Measurements from ENCODE around the gene OPRL1.

The OPRL1 gene

GRCh38 chr20:64042054-64042781 lies 37.7 kb upstream of the OPRL1 start:
- DNase-seq (ENCODE audit: low read depth in 2 of 2), result no peak

DNA sequence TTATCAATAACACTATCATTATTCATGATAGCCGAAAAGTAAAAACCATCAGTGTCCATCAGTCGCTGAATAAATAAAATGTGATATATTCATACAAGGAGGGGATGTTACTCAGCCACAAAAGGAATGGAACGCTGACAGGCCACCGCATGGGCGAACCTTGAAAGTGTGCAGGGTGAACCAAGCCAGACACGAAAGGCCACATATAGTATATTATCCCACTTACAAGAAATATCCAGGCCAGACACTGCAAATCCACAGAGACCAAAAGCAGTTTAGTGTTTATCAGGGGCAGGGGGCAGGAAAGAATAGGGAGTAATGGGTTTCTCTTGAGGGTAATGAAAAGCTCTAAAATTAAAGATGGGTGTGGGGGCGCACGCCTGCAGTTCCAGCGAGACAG lies 36.1 kb upstream of the OPRL1 start:
- DNase-seq (ENCODE audit: low read depth in 2 of 2), result no peak

- no peak for DNase-seq (ENCODE audit: low read depth in 2 of 2)
Measured at GRCh38 chr20:64044484-64045247, 35.2 kb upstream of the OPRL1 start.

DNA sequence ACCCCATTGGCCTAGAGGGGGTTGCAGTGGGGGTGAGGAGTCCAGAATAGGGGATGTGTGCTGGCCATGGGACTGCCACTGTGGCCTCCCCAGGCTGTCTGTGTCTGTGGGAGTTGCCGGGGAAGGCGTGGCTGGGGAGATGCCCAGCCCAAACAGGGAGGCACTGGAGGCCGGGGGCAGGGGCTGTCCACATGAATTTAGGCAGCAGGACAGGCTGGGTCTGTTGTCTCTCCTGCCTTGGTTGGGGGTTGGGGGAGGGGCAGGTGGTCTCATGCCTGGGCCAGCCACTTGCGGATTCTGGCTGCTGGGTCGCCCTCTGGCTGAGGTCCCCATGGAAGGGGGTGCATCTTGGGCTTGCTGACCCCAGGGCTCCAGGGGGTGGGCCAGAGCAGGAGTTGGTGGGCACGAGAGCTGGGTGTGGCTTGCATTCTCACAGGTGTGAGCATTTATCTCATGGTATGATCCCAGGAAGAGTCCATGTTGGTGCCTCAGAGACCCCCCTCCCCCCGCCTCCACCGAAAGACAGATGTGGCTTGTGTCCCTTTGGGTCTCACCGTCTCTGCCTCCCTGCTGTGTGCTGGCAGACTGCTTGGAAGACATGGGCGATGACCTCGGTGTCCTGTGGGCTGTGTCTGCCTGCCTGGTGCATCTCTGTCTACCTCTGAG lies 34.4 kb upstream of the OPRL1 start:
- DNase-seq (ENCODE audit: low read depth in 2 of 2), result no peak

GRCh38 chr20:64047046-64047389 lies 32.9 kb upstream of the OPRL1 start:
- no peak for DNase-seq (ENCODE audit: low read depth in 2 of 2)

- DNase-seq (ENCODE audit: low read depth in 2 of 2), result no peak
Measured at GRCh38 chr20:64047968-64048401, 31.9 kb upstream of the OPRL1 start.

DNA sequence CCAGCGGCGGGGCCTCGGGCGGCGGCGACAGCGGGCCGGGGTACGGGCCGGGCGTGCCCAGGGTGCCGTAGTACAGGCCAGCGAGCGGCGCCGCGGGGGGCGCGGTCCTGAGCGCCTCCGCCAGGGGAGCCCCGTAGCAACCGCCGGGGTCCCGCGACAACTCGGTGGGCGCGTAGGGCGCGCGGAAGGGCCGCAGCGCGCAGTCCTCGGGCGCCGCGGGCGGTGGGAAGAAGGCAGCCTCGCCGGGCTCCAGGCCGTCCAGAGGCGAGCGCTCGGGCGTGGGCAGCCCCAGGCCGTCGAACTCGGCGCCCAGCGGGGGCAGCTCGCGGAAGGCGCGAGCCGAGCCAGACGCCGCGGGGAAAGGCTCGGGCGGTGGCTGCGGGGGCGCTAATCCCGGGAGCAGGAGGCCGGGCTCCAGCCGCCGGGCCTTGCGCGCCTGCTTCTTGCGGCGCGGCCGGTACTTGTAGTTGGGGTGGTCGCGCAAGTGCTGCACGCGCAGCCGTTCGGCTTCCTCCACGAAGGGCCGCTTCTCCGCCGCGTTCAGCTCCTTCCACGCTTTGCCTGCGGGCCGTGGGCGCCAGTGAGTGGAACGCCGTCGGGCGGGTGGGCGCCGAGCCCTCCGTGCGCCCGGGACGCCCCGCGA lies 31.4 kb upstream of the OPRL1 start:
- DNase-seq (ENCODE audit: low read depth in 2 of 2), result no peak

DNA sequence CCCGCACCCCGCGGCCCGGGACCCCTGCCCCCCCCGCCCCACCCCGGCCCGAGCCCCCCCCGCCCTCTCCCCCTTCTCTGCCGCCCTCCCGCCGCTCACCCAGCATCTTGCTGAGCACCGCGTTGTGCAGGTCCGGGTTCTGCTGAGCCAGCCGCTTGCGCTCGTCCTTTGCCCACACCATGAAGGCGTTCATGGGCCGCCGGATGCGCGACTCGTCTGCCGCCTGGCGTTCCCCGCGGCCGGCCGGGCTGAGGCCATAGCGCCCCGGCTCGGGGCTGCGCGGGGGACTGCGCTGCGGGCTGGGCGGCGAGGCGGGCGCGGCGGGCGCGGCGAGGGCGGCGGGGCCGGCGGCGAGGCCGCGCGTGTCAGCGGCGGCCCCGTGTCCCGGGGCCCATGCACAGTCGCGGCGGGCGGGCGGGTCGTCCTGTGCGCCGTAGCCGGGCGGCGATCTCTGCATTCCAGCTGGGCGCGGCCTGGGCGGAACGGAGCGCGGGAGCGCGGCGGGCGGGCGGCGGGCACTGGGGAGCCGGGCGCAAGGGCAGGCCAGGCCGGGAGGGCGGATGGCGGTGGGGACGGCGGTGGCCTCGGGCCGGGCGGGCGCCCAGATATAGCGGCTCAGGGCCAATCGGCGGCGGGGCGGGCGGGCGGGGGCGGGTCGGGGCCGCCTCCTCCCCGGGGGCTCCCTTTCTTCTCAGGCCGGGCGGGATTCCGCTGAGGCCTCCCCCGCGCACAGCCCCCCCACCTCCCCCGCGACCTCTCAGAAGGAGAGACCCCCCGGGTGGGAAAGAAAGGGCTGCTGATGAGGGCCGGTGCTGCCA lies 30.6 kb upstream of the OPRL1 start, which contains the start of gene SOX18:
Gene SOX18, minus strand, starts transcription at position 580 of the 818 bp plus-strand sequence. Its CDS starts 123 bp downstream, at position 457.
- no peak for DNase-seq (ENCODE audit: low read depth in 2 of 2)

DNA sequence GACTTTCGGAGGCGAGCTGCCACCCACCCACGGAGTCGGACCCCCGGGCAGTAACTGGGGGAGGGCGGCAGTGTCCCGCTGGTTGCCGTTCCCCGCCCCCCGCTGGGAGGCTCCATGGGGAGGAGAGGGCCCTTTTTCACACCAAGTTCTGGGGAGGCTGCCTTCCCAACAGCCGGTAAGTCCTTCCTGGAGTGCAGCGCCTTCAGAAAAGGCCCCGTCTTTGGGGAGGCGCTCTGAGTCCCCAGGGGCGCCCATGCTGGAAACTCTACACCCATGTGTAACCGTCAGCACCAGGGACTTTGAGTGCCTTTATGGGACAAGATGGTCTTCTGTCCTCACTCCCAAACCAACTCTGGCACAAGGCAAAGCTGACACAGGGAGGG lies 30.0 kb upstream of the OPRL1 start:
- no peak for DNase-seq (ENCODE audit: low read depth in 2 of 2)

DNA sequence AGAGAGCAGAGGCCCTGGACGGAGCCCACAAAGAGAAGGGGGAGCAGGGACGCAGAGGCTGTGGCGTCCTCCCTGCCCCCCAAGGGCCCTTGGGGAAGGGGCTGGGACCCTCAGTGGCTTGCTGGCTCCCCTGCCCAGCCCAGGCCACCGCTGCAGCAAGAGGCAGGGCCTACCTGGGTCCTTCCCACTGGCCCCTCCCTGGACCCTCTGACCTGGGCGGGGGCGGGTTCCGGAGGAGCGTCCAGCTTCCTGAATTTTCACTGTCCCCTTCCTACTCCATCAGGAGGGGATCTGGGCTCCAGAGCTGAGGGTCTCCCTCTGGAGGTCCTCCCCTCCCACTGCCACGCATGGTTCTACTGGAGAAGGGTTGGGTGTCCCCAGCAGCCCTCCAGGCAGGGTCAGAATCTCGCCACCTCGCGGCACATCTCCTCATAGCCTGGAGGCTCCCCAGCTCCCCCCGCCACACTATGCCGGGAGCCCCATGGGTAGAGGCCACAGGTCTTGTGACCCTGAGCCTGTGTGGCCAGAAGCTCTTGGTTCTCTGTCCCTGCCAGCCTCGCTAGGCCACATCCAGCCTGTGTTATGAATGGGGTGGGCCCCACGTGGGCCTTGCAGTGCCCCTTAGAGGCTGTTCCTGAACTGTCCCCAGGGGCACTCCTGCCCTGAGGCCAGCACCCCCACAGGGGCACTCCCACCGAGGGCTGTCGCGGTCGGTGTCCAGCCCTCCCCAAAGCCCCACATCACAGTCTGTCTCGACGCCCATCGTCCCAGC lies 29.4 kb upstream of the OPRL1 start:
- DNase-seq (ENCODE audit: low read depth in 2 of 2), result no peak

DNA sequence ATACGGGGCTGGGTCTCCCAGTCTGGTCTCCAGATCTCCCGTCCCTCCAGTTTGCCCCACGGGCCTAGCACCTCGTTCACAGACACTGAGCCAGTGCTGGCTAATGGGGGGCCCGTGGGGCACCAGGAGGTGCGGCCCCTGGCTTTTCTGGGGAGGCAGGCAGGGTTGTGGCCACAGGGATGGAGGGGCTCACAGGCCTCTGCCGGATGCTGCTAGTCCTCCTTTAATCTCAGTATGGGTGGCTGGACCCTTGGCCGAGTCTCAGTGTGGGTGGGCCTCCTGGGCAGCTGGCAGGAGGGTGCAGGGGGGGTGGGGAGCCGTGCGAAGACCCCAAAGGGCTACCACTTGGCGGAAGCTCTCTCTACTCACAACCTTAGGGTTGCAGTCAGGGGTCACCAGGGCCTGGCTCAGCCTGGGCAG lies 28.8 kb upstream of the OPRL1 start:
- DNase-seq (ENCODE audit: low read depth in 2 of 2), result no peak

- DNase-seq (ENCODE audit: low read depth in 2 of 2), result no peak
Measured at GRCh38 chr20:64051561-64052325, 28.1 kb upstream of the OPRL1 start.

DNA sequence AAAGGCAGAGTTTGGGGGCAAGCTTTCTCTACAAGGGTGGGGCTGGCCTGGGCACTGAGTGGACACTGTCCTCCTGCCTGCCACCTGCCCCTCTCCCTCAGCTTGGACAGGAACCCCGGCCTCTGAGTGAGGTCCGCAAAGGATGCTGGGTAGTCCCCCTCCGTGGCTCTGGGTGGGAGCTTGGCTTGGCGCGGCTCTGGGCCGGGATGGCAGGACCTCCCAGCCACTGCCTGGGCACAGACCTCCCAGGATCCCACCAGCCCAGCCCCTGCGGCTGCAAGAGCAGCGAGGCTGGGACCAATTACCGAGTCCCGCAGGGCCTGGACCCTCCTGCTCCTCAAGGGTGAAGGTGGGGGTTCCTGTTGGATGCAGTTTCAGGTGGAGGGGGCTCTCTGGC lies 27.6 kb upstream of the OPRL1 start:
- no peak for DNase-seq (ENCODE audit: low read depth in 2 of 2)

DNA sequence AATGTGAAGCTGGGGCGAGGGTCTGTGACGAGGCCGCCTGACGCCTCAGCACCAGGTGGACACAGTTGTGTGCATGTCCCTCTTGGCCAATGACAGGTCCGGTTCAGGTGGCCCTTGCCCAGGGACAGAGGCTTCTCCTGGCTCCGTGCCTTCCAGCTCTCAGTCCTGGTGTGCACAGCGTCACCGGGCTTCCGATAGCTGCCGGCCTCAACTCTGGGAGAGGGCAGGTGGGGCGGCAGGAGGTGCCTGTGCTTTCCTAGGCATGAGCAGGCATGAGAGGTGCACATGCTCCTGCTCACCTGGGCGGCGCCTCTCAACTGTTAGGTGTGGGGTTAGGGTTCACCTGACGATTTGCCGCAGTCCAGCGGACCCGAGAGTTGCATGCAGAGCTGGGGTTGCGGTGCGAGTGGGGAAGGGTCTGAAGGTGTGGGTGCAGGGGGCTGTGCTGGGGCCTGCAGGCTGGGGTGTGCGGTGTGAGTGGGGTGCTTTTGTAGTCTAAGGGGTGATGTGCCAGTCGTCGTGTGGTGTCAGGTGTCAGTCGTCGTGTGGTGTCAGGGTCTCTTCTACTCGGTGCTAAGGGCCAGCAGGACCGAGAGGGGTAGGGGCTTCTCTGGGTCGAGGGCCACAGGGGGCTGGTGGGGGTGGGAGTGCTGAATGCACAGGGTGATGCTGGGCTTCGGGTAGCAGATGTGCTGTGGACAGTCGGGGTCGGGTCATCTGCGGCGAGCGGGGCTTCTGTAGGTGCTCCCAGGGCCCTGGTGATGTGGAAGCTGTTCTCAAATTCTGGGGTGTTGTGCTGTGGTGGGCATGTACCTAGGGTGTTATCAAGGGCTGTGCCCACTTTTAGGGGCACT lies 26.7 kb upstream of the OPRL1 start:
- no peak for DNase-seq (ENCODE audit: low read depth in 2 of 2)

DNA sequence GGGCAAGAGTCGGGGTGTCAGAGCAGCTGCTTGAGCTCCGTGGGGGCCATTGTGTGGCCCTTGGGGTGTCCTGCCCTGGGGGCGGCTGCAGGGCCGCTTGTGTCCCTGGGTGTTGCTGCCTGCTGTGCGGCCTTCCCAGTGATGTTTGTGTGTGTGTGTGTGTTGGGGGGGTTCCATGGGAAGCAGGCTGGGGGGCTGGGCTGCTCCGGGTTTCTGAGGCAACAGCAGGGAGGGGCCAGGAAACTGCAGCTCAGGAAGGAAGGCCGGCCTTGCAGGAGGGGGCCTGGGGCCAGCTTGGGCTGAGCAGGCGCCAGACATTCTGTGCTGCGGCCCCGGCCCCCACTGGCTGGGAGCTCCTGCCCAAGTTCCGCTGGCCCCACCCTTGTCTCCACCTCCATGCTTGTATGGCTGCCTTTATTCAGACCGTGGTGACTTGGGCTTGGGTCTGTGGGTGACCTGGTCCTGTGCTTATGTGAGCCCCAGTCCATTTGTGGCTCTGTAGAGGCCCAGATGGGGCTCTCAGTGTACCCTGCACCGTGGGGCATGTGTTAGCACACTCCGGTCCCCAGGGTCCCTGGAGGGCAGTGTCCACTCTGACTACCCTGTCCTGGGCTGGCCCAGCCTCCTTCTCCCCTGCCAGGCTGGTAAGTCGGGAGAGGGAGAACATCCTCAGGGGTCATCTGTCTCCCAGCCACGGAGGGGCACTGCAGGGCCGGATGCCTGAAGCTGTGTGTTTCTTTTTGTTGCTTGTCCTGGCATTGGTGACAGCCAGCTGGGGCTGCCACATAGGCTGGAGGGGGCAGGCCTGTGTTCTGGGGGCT lies 25.8 kb upstream of the OPRL1 start:
- DNase-seq (ENCODE audit: low read depth in 2 of 2), result no peak

DNA sequence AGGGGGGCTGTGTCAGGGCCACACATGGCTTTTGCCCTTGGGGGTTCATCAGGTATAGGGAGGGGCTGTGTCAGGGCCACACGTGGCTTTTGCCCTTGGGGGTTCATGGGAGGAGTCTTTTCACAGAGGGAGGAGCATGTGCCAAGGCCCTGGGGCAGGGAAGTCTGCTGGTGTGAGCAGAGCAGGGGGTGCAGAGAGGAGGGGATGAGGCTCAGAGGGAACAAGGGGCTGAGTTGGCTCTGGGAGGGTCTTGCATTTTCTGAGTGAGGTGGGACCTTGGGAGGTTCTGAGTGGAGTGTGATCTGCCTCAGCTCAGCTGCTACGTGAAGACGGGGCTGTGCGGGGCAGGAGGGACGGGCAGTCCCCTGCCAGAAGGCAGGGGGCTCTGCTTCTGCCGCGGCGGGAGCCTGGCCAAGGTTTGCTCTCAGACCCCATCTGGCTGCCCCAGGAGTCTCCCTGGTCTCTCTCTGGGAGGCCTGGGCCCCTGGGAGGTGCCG lies 24.4 kb upstream of the OPRL1 start:
- DNase-seq (ENCODE audit: low read depth in 2 of 2), result no peak

- DNase-seq (ENCODE audit: low read depth in 2 of 2), result no peak
Measured at GRCh38 chr20:64055893-64056638, 23.8 kb upstream of the OPRL1 start.
